ENCODE results near the gene TMEM247.
A peak's percentile ranks its signal among the peaks of the same experiment; 100 is the strongest.
"Not testable (repeated sequence)": the region's sequence is repeated elsewhere in the genome, so short reads cannot be mapped to it uniquely, and the experiment has no call there.

The TMEM247 gene

GRCh38 chr2:46520130-46520711 lies 40.9 kb downstream of the TMEM247 start:
- Mint-ChIP-seq H3K4me3 (no peak overlapping the region), H3K9me3 (peaks cover 14% of the 10 kb centered on the region), H3K27ac (peak overlapping the region; percentile 86), H3K36me3 (ENCODE audit: low read depth) (peaks cover 4% of the 10 kb centered on the region), H3K27me3 (no peaks in the 10 kb centered on the region), H3K4me1 (ENCODE audit: low read depth) (peaks cover 53% of the 10 kb centered on the region)
- intact Hi-C loops (cut with micrococcal nuclease) = no loop called here

- H3K36me3 Mint-ChIP-seq (ENCODE audit: low read depth) = no peaks in the 10 kb centered on the region
- H3K4me1 Mint-ChIP-seq (ENCODE audit: low read depth) = peaks cover 62% of the 10 kb centered on the region
- H3K4me3 Mint-ChIP-seq = no peak overlapping the region
- H3K27ac Mint-ChIP-seq = peak overlapping the region; percentile 86
- intact Hi-C loops (cut with micrococcal nuclease) = loop anchor here (1.0 kb wide), 1 partner anchor 51 kb away; no protein-coding TSS in a partner anchor
- H3K9me3 Mint-ChIP-seq = peaks cover 3% of the 10 kb centered on the region
- no peaks in the 10 kb centered on the region for H3K27me3 Mint-ChIP-seq
Measured at GRCh38 chr2:46521215-46521683, 41.9 kb downstream of the TMEM247 start.

- H3K4me3 Mint-ChIP-seq; H3K36me3 Mint-ChIP-seq (ENCODE audit: low read depth); H3K9me3 Mint-ChIP-seq; intact Hi-C loops (cut with micrococcal nuclease); H3K27me3 Mint-ChIP-seq: not testable (repeated sequence)
- H3K27ac Mint-ChIP-seq = peak overlapping the region; percentile 86
- H3K4me1 Mint-ChIP-seq (ENCODE audit: low read depth) = peaks cover 69% of the 10 kb centered on the region
Measured at GRCh38 chr2:46522385-46522784, 43.0 kb downstream of the TMEM247 start.

- Mint-ChIP-seq H3K36me3 (ENCODE audit: low read depth) (no peaks in the 10 kb centered on the region), H3K4me1 (ENCODE audit: low read depth) (peaks cover 47% of the 10 kb centered on the region), H3K9me3 (peaks cover 10% of the 10 kb centered on the region), H3K27ac (peak overlapping the region; percentile 14), H3K4me3 (no peak overlapping the region), H3K27me3 (no peaks in the 10 kb centered on the region)
- intact Hi-C loops (cut with micrococcal nuclease) = no loop called here
Measured at GRCh38 chr2:46525522-46526155, 46.3 kb downstream of the TMEM247 start.

GRCh38 chr2:46528880-46529279 lies 49.5 kb downstream of the TMEM247 start:
- peaks cover 18% of the 10 kb centered on the region for H3K9me3 Mint-ChIP-seq
- intact Hi-C loops (cut with micrococcal nuclease) = no loop called here
- H3K27ac Mint-ChIP-seq = peak overlapping the region; percentile 60
- no peak overlapping the region for H3K4me3 Mint-ChIP-seq
- H3K27me3 Mint-ChIP-seq = no peaks in the 10 kb centered on the region
- H3K4me1 Mint-ChIP-seq (ENCODE audit: low read depth) = peaks cover 31% of the 10 kb centered on the region
- H3K36me3 Mint-ChIP-seq (ENCODE audit: low read depth) = no peaks in the 10 kb centered on the region

GRCh38 chr2:46530639-46531038 lies 51.3 kb downstream of the TMEM247 start:
- no peaks in the 10 kb centered on the region for H3K27me3 Mint-ChIP-seq
- intact Hi-C loops (cut with micrococcal nuclease) = no loop called here
- H3K27ac Mint-ChIP-seq = no peak overlapping the region
- H3K9me3 Mint-ChIP-seq = peaks cover 18% of the 10 kb centered on the region
- H3K36me3 Mint-ChIP-seq (ENCODE audit: low read depth) = no peaks in the 10 kb centered on the region
- peaks cover 35% of the 10 kb centered on the region for H3K4me1 Mint-ChIP-seq (ENCODE audit: low read depth)
- H3K4me3 Mint-ChIP-seq = no peak overlapping the region

GRCh38 chr2:46531863-46532262 lies 52.5 kb downstream of the TMEM247 start:
- intact Hi-C loops (cut with micrococcal nuclease) = no loop called here
- peaks cover 18% of the 10 kb centered on the region for H3K9me3 Mint-ChIP-seq
- no peak overlapping the region for H3K27ac Mint-ChIP-seq
- H3K4me3 Mint-ChIP-seq = no peak overlapping the region
- no peaks in the 10 kb centered on the region for H3K27me3 Mint-ChIP-seq
- H3K4me1 Mint-ChIP-seq (ENCODE audit: low read depth) = peaks cover 34% of the 10 kb centered on the region
- H3K36me3 Mint-ChIP-seq (ENCODE audit: low read depth) = no peaks in the 10 kb centered on the region

Measured in dendritic cell treated with granulocyte-macrophage colony-stimulating factor and Interleukin-4, amounts not matched to agents 40 ng/mL and 50 ng/mL, for 4 days (primary cell).